GM19240 (cell line): Measurements from ENCODE around the gene PRPF8.
"Not testable (repeated sequence)": the region's sequence is repeated elsewhere in the genome, so short reads cannot be mapped to it uniquely, and the experiment has no call there.

Experiments
- DNase-seq: peaks from one replicate; pipeline ENCODE4 v3.0.0; 2011; ENCODE audit warnings: low spot score; ENCODE audit not compliant: insufficient read length

PRPF8 gene

GRCh38 chr17:1716076-1716911, 31.6 kb upstream of the PRPF8 start:
- DNase-seq, result peak; percentile 99

- no peak for DNase-seq
Measured at GRCh38 chr17:1715803-1716075, 31.1 kb upstream of the PRPF8 start.

GRCh38 chr17:1714980-1715802, 30.5 kb upstream of the PRPF8 start:
- no peak for DNase-seq

GRCh38 chr17:1714427-1714979, 29.8 kb upstream of the PRPF8 start:
- no peak for DNase-seq

DNA sequence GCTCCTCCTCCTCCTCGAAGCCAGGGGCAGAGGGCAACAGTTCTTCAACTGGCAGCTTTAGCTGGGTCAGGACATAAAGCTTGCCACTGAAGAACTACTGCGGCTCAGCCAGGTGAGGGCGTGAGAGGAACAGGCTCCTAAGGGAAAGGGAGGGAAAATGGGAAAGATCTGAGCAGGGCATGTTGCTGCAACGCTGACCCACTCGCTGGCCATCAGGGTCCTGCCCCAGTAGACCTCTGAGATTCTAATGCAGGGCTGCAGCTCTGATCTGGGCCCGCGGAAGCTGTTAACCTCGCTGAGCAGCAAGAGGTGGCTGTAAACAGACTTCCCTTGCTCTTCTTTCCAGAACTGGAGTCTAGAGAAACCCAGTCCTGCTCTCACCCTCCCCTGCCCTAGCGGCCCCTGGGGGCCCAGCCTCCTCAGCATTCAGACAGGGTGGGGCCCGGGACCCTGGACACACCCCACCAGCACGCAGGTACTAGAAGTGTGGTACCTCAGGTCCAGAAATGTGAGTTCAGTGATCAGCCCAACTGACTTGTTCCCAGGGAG, 29.3 kb upstream of the PRPF8 start:
- DNase-seq, result no peak

DNA sequence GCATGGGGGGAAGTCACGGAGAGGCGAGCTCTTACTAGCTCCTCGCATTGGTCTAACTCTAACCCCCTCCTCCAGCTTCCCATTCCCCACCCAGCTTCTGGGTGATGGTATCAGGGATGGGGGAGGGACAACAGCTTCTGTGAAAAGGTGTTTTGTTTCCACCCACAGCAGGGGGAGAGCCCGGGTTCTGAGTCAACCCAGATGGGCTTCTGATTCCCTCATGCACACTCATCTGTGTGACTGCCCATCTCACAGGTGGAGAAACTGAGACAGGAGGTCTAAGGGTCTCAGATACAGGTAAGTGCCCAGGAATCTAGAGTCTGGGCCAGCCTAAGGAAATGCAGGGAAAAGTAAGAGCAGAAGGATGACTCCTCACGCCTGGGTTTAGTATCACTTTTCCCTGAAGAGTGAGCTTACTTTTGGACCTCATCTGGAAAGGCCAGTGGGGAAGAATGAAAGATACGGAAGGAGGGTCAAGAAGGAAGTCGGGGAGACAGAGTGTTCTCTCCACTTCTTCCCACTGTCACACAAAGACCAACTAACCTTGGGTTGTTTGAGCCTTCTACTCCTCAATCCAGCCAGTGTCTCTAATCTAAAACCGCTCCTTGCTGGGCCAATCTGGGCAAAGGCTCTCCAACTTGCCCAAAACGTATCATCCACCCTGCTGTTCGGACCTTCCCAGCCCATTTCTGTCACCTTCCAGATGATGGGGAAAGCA, 28.7 kb upstream of the PRPF8 start:
- DNase-seq, result no peak

- DNase-seq, result no peak
Measured at GRCh38 chr17:1712271-1712670, 27.6 kb upstream of the PRPF8 start.

DNA sequence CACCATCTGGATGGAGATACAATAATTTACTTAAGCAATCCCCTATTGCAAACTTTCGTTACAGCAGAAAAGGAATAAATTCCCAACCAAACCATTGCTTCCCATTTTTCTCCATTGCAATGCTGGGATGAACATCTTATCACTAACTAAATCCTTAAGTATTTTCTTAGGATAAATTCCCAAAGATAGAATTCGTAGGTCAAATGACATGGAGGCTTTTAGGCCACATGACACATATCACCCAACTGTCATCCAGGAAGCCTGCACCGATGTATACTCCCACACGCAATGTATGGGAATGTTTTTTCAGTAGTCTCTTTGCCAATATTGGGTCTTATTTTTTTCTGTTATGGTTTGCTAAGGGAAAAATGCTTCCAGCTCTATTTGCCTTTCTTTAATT, 27.1 kb upstream of the PRPF8 start:
- no peak for DNase-seq

- DNase-seq, result no peak
Measured at GRCh38 chr17:1710807-1711553, 26.3 kb upstream of the PRPF8 start.

GRCh38 chr17:1709971-1710806, 25.5 kb upstream of the PRPF8 start, which contains the start of gene TLCD2:
Gene TLCD2 (minus strand): TSS chr17:1710377. CDS start chr17:1710242, 135 bp downstream.
- no peak for DNase-seq

DNA sequence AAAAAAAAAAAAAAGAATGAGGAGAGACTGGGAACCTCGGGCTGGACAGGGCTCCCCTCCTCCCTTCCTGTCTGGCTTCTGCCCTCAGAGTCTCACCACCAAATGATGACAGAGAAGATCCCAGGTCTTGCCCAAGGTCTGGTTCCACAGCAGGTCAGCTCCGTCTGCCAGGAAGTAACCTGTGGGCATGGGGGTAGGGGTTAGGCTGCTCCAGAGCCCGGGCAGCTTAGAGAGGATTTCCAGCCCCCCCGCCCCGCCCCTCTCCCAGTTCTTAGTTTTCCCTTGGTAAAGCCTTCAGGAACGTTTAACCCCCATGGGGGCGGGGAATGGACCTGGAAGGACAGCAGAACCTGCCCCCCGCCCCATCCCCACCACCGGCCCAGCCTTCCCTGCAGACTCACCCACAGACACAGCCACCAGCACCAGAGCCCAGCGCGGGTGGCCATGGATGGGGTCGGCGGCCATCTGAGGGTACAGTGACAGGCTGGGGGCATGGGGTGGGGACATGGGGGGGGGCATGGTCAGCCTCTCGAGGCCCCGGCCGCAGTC, 24.8 kb upstream of the PRPF8 start:
- no peak for DNase-seq

DNA sequence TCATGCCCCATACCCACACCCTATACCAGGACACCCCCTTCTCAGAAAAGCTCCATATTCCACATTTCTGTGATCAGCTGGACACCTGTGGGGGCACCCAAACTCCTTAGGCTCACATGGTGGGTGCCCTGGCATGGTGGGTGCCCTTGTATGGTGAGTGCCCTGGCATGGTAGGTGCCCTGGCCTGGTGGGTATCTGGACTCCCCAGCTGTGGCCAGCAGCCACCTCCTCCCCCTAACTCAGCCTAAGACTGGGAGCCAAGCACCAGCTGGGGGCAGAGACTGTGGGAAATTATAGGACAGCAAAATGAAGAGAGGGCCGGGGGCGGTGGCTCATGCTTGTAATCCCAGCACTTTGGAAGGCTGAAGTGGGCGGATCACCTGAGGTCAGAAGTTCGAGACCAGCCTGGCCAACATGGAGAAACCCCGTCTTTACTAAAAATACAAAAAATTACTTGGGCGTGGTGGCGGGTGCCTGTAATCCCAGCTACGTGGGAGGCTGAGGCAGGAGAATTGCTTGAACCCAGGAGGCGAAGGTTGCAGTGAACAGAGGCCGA, 24.2 kb upstream of the PRPF8 start:
- DNase-seq, result not testable (repeated sequence)

DNA sequence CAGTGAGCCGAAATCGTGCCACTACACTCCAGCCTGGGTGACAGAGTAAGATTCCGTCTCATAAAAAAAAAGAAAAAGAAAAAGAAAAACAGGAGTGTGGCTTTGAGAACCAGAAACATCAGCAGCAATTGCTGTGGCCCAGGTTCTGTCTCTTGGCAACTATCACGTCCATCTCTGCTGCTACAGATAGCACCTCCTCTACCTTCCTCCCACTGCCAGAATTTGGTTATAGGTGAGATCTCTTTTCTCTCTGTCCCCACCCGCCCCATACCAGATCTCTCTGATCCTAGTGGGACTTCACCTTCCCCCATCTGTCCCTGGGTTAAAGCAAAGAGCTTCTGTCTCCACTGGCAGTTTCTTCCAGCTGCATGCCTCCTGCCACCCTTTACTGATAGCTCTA, 22.4 kb upstream of the PRPF8 start:
- no peak for DNase-seq

DNA sequence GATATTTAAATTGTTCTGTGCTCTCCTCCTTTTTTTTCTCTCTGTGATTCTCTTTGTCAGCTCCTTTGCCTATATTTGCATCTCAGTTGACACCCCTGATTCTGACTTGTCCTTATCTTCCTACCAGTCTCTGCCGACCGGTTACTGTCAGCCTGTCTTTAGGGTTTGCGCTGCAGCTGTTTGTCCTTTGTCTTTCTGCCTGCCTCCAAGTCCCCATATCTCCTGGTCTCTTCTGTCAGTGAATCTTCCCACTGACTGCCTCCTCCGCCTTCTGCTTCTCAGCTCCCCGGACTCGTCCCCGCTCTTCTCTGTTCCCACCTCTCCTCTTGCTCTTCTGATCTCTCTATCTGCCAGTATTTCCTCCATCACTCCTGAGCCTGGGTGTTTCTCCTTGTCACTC, 20.3 kb upstream of the PRPF8 start:
- DNase-seq, result no peak

- no peak for DNase-seq
Measured at GRCh38 chr17:1703063-1703462, 18.4 kb upstream of the PRPF8 start.

GRCh38 chr17:1699891-1700290, 15.2 kb upstream of the PRPF8 start:
- DNase-seq, result not testable (repeated sequence)

DNA sequence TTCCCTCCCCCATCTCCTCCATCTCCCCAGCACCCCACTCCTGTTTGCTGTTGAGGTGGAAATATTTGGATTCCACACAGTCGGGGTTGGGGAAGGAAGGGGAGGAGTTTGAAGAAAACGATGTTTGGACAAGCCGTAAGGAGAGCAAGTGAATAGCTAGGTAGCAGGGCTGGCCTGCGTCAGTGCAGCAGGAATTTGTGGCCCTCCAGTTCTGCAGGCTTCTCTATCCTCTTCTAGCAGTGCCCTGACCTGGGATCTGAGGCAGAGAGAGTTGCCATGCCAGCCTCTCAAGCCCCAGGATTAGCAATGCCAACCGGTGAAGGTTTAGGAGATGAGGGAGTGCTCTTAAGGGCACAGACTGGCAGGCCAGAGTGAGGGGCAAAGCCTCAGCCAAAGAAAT, 13.0 kb upstream of the PRPF8 start:
- no peak for DNase-seq

- no peak for DNase-seq
Measured at GRCh38 chr17:1695365-1695764, 10.7 kb upstream of the PRPF8 start.

DNA sequence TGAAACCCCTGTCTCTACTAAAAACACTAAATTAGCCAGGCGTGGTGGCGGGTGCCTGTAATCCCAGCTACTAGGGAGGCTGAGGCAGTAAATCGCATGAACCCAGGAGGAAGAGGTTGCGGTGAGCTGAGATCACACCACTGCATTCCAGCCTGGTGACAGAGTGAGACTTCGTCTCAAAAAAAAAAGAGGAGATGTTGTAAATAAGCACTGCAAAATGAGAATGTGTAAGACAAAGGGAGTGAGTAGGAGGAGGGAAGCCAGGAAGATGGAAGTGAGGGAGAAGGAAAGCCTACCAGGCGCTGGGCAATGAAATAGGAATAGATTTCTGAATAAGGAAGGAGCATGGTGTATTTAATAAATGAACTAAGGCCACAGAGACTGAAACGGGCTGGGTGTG, 8.7 kb upstream of the PRPF8 start:
- no peak for DNase-seq
